Vagina (tissue), 2 donors: Measurements from ENCODE around the gene DRD3. TPM values are rescaled to one million over a fixed set of nuclear protein-coding genes. Genes with fewer than 3 reads are reported as not detected.

Experiments
- DNase-seq, 2 donors: peaks; one replicate each; pipeline ENCODE4 v3.0.0-alpha.2; 2017; ENCODE audit errors: extremely low spot score in 2 of 2
- H3K27ac ChIP-seq: fragments of 200-600 bp; sonication (generic); one replicate; pipeline ENCODE4 v1.5.1; 2019
- H3K27me3 ChIP-seq: fragments of 200-600 bp; sonication (generic); one replicate; pipeline ENCODE4 v1.5.1; 2019
- H3K36me3 ChIP-seq, 2 donors: fragments of 200-600 bp; sonication (generic); one replicate each; pipeline ENCODE4 v1.5.1; 2017 to 2019
- H3K4me1 ChIP-seq: fragments of 200-600 bp; sonication (generic); one replicate; pipeline ENCODE4 v1.5.1; 2019
- H3K4me3 ChIP-seq, 2 donors: fragments of 200-600 bp; sonication (generic); 1 replicate in 1 of 2; 2 replicates in 1 of 2; pipeline ENCODE4 v1.5.1; 2016 to 2019
- H3K9me3 ChIP-seq: fragments of 200-600 bp; sonication (generic); one replicate; pipeline ENCODE4 v1.5.1; 2019
- CTCF ChIP-seq, 3 experiments: fragments of 450-650 bp in 2 of 3; fragments of 200-600 bp in 1 of 3; sonication (generic) in 1 of 3; IDR thresholded peaks; one replicate each; pipeline ENCODE4 v1.5.1; 2017 to 2019; ENCODE audit warnings: antibody characterized with exemption in 3 of 3, mild to moderate bottlenecking in 2 of 3, moderate library complexity in 2 of 3
- POLR2A ChIP-seq, 2 donors: fragments of 450-650 bp; IDR thresholded peaks; one replicate each; pipeline ENCODE4 v1.6.1; 2017; ENCODE audit warnings: antibody characterized with exemption in 2 of 2, mild to moderate bottlenecking in 2 of 2, moderate library complexity in 2 of 2
- POLR2AphosphoS5 ChIP-seq, 2 donors: sonication (generic); formaldehyde crosslinking; IDR thresholded peaks; one replicate each; pipeline ENCODE4 v1.9.0; 2017; ENCODE audit warnings: antibody characterized with exemption in 2 of 2, mild to moderate bottlenecking in 2 of 2, low read depth in 1 of 2; ENCODE audit not compliant: insufficient read depth in 1 of 2
- intact Hi-C: fragments of 100-400 bp; cut with DNase I; formaldehyde crosslinking; loops from one replicate; pipeline ENCODE4 v1.15.1; 2023
- total RNA-seq: library from RNA; depleted of rRNA; stranded (reverse); fragments of >200 nt; gene quantifications from one replicate; pipeline ENCODE4 v1.2.3, GENCODE V29; 2016

The DRD3 gene
- total RNA-seq, 1 donor from 2014 or later: not detected

DNA sequence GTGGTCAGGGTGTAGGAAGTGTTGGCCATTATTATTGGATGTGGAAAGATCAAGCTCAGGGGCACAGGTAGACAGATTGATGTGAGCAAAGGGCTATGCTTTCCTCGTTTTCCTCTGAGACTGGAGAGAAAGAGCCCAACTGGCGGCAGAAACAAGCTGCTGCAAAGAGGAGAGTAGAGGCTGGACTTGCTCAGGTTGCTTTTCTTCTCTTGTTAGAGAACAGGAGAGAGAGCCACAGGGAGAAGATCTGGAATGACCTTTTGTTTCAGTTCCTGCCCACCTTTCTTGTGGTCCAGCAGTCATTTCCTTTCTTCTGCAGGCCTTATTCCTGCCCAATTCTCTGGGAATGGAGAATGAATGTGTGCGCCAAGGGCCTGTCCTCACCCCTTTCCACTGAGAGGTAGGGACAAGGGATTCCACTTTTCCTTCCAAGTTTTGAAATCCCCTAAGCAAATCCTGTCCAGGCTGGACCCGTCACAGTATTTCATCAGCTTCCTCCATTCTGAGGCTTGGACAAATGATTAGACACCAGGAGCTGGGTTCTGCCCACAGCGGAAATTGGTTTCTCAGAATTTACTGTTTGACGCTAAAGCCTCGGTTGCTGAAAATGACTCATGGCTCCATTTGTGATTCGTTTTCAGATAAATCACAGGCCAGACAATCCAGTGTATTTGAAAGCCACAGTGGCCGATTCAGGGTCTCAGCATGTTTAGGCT is 42.5 kb upstream of the DRD3 start:
- H3K9me3 ChIP-seq: no peaks in the 10 kb centered on the region
- no peak overlapping the region for H3K27ac ChIP-seq
- DNase-seq: no peak
- H3K4me3 ChIP-seq: no peak overlapping the region
- H3K4me1 ChIP-seq: no peaks in the 10 kb centered on the region
- intact Hi-C loops: no loop called here
- TF ChIP-seq POLR2A (IDR thresholded peaks at IDR 0.05) (no peak), POLR2AphosphoS5 (IDR thresholded peaks at IDR 0.05; ENCODE audit: insufficient read depth in 1 of 2, low read depth in 1 of 2) (no peak), CTCF (IDR thresholded peaks at IDR 0.05) (no peak)
- H3K27me3 ChIP-seq: no peaks in the 10 kb centered on the region
- no peaks in the 10 kb centered on the region for H3K36me3 ChIP-seq

DNA sequence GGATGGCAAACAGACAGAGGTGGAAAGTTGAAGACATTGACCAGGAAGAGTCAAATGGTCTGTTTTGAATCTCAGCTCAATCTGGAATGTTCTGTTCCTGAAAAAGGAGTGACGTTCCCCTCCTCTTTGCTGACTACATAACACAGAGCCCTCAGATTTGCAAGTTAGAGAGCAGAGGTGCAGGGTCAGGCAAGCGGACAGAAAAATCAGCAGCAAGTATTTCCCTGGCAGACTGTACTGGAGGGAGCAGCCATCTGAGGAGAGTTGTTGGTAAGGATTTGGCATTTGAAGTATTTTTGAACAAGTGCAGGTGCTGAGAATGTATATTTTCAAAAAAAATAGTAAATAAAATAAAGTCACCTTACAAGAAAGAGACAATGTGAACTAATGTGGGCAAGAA is 40.9 kb upstream of the DRD3 start:
- TF ChIP-seq POLR2AphosphoS5 (IDR thresholded peaks at IDR 0.05; ENCODE audit: insufficient read depth in 1 of 2, low read depth in 1 of 2) (no peak), CTCF (IDR thresholded peaks at IDR 0.05) (no peak), POLR2A (IDR thresholded peaks at IDR 0.05) (no peak)
- H3K36me3 ChIP-seq: no peaks in the 10 kb centered on the region
- DNase-seq: no peak
- no peak overlapping the region for H3K27ac ChIP-seq
- no peaks in the 10 kb centered on the region for H3K9me3 ChIP-seq
- intact Hi-C loops: no loop called here
- H3K4me3 ChIP-seq: no peak overlapping the region
- no peaks in the 10 kb centered on the region for H3K27me3 ChIP-seq
- no peaks in the 10 kb centered on the region for H3K4me1 ChIP-seq

GRCh38 chr3:114218578-114219185 is 39.8 kb upstream of the DRD3 start:
- H3K36me3 ChIP-seq: no peaks in the 10 kb centered on the region
- H3K4me1 ChIP-seq: no peaks in the 10 kb centered on the region
- intact Hi-C loops: no loop called here
- no peak for DNase-seq
- H3K9me3 ChIP-seq: no peaks in the 10 kb centered on the region
- H3K4me3 ChIP-seq: no peak overlapping the region
- no peaks in the 10 kb centered on the region for H3K27me3 ChIP-seq
- no peak overlapping the region for H3K27ac ChIP-seq
- no peak for TF ChIP-seq CTCF (IDR thresholded peaks at IDR 0.05)
- TF ChIP-seq POLR2AphosphoS5 (IDR thresholded peaks at IDR 0.05; ENCODE audit: insufficient read depth in 1 of 2, low read depth in 1 of 2): no peak
- no peak for TF ChIP-seq POLR2A (IDR thresholded peaks at IDR 0.05)

DNA sequence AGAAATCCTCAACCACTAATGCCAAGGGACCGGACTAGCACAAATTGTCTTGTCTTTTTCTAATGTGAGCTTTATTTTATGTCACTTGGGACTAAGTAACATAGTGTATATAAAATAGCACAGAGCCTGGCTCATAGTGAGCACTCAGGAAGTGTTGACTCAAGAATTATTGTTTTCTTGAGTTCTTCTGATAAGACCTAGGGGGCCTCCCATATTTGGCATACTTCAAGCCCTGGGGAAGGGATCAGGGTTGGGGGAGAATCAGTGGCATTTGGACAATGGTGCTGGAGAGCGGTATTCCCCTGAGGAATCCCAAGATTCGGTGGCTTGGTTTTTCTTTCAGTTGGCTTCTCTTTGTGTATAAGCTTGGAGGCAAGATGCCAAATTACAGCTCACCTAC is 39.2 kb upstream of the DRD3 start:
- DNase-seq: no peak
- no peak overlapping the region for H3K4me3 ChIP-seq
- H3K36me3 ChIP-seq: no peaks in the 10 kb centered on the region
- TF ChIP-seq POLR2A (IDR thresholded peaks at IDR 0.05): no peak
- no peak for TF ChIP-seq CTCF (IDR thresholded peaks at IDR 0.05)
- TF ChIP-seq POLR2AphosphoS5 (IDR thresholded peaks at IDR 0.05; ENCODE audit: insufficient read depth in 1 of 2, low read depth in 1 of 2): no peak
- intact Hi-C loops: no loop called here
- no peak overlapping the region for H3K27ac ChIP-seq
- H3K27me3 ChIP-seq: no peaks in the 10 kb centered on the region
- no peaks in the 10 kb centered on the region for H3K9me3 ChIP-seq
- H3K4me1 ChIP-seq: no peaks in the 10 kb centered on the region

DNA sequence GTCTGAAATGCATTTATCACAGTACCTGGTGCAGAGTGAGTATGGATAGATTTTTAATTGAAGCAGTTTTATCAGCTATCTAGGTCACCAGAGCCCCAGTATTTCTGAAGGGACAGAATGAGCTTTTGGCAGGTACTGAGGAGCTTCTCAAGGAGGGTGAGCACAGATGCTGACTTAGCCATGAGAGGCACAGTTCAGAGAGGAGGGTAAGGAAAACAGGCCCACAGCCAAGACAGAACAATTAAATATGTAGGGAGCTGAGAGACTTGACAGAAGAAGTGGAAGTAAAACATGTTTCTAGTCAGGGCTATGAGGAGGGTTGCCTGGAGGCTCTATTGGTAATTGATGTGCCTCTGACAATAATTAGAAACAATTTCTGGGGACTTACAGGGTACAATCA is 38.4 kb upstream of the DRD3 start:
- Histone ChIP-seq H3K36me3 (no peaks in the 10 kb centered on the region), H3K4me3 (no peak overlapping the region), H3K9me3 (no peaks in the 10 kb centered on the region), H3K27me3 (no peaks in the 10 kb centered on the region), H3K4me1 (no peaks in the 10 kb centered on the region), H3K27ac (no peak overlapping the region)
- no peak for DNase-seq
- intact Hi-C loops: no loop called here
- TF ChIP-seq CTCF (IDR thresholded peaks at IDR 0.05) (no peak), POLR2A (IDR thresholded peaks at IDR 0.05) (no peak), POLR2AphosphoS5 (IDR thresholded peaks at IDR 0.05; ENCODE audit: insufficient read depth in 1 of 2, low read depth in 1 of 2) (no peak)
